ENCODE measurements around the gene CRYGN.

Gene CRYGN

DNA sequence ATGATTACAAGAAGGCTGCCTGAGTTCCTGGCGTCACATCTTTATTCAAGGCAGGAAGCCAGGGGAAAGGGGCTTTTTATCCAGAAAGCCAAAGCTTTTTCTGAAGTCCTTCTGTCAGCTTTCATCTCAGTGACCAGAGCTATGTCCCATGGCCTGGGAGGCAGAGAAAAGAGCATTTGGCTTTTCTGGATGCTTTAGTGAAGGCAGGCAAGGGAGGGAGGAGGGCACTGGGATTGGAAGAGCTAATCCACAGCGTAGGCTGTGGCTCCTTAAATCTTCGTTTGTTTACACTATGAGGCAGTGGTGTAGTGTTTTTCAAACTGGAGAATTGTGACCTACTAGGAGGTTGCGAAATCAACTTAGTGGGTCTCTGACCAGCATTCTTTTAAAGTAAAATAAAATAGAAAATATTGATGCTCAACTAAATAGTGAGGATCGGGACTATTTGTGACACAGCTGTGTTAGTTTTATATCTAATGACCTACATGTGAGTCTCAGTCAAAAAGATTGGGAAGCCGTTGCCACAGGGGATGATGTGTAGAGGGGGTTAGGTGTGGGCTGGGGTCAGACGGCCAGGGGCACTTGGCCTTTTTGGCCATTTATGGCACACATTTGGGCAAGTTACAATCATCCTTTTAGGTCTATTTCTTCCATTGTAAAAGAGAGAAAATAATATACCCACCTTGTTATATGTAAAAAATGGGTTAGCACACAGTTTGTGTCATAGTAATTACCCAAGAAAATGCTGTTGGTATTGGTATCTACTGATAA, 14.1 kb downstream of the CRYGN start:
- DNase-seq: peak; percentile 25

DNA sequence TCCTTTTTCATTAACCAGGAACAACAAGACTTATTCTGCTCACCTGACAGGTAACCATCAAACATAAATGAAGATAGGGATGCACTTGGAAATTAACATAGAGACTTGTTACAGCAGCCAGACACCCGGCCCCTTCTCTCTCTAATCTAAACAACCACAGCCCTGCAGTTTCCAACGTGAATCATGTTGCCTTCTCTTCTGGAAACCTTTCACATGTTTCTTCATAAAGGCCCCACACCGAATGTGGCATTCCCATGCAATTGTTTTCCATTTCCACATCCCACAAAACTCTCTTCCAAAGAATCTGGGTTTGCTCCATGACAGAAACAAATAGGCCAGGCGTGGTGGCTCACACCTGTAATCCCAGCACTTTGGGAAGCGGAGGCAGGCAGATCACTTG, 15.1 kb downstream of the CRYGN start:
- no peak for DNase-seq

DNA sequence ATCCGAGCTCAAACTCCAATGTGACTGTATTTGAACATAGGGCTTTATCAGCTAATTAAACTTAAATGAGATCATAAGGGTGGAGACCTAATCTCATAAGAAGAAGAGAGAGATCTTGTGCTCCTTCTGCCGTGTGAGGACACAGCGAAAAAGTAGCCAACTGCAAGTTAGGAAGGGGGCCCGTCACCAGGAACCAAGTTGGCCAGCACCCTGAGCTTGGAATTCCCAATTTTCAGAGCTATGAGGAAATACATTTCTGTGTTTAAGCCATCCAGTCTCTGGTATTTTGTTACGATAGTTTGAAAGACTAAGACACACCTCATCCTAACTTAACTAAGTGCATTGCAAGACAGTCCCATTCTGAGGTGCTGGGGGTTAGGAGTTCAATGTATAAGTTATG, 16.0 kb downstream of the CRYGN start:
- no peak for DNase-seq

DNA sequence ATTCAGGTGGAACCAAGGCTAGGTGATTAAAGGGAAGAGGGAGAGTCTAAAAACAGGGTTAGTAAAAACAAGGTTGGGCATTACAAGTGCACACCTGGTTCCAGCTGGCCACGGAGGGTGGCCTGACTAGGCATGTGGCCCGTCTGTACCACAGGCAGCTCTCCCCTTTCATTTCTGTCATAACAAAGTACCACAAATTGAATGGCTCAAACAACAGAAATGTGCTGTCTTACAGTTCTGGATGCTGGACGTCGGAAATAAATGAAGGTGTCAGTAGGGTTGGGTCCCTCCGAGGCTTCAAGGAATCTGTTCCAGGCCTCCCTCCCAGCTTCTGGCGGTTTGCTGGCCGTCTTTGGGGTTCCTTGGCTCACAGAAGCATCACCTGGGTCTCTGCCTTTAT, 16.7 kb downstream of the CRYGN start:
- no peak for DNase-seq

DNA sequence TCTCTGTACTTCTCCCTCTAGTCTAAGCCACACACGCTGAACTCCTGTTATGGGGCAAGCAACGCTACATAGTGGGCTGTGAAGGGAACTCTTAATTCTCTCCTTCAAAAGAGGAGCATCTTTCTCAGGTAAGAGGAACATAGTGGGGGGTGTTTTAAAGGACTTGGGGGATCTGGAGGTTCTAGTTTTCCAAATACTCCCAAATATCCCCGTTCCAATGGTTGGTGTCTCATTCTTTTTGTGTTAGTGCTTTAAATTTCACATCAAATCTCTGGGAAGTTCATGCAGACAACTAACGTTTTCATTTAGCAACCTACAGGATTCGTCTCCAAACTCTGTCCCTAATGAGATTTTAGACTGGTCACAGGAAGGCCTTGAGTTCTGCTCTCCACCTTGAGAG, 17.7 kb downstream of the CRYGN start:
- DNase-seq: no peak

DNA sequence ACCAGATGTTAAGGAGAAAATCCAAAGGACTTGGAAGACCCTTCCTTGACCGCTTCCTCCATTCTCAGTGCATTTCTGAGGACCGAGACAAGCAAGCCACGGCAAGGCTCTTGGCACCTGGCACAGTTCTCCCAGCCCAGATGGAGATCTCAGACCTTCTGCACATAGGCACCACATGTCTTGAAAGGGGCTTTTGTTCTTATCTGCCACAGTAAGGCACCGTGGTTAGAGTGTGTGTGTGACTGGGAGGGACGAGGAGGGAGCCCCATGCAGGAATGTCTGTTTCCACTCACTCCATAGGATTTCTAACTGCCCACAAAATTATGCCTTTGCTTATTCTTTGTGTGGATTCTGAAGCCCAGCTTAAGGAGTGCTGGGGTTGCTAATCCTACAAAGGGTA, 19.8 kb downstream of the CRYGN start:
- no peak for DNase-seq

DNA sequence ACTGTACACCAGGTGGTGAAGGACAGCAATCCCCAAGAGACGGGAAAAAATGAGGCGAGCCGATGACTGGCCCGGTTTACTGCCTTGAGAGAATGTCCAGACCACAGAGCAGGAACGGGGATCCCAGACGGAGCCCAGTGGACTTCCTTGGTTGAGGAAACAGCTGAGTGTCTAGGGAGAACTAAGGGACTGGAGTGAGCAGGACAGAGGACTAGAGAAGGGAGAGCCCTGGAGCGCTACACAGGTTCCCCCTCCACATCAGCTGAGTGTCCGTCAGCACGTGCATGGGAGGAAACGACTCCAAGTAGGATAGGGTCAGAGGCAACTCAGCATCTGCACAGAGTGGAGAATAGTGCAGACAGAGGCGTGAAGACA, 23.0 kb downstream of the CRYGN start:
- peak; percentile 2 for DNase-seq

DNA sequence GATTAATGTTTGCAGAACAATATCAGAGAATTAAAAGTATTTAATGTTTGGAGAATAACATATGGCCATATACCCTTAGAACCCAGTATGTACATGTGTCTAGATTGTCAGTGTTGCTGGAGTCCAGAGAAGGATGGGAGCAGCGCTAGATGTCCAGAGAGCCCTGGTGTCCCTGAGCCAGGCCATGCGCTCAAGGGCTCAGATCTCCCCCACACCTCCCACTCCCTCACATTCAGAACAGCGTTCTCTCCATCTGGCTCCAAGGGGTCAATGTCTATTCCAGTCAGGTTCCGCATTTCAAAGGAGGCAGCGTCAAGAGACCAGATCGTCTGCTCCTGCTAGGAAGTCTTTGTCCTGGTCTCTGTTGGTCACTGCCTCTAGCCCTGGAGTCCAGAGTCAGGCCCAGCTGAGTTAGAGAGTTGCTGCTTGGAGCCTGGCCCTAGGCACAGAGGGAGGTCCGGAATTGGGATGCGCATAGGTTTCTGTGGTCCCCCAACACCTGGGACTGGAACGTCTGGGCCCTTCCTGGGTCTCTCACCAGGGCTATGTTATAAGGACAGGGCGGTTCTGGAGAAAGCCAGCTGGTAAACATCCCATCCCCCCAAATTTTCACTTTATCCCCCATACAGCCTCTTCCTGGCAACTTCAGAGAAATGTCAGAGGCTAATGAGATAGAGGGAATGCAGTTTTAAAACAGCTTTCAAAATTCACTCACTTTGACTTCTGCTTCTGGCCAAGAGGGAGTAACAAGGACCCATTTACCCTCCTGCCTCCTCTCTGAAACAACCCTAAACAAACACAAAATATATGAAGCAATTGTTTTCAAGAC, 23.6 kb downstream of the CRYGN start:
- DNase-seq: peak; percentile 70

DNA sequence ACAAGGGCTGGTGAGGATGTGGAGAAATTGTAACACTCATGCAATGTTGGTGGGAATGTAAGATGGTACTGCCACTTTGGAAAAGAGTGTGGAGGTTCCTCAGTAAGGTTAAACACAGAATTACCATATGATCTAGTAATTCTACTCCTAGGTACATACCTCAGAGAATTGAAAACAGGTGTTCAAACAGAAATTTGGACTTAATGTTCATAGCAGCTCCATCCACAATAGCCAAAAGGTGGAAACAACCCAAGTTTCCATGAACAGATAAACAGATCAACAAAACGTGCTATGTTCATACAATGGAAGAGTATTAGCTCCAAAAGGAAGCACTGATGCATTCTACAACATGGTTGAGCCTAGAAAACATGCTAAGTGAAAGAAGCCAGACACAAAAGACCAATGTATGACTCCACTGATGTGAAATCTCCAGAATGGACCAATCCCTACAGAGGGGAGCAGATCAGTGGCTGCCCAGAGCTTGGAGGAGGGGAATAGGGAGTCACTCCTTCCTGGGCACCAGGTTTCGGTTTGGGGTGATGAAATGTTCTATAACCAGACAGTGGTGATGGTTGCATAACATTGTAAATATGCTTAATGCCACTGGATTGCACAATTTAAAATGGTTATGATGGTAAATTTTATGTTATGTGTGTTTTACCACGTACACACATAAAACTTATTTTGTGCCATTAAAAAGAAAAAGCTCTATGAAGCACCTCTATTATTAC, 24.4 kb downstream of the CRYGN start:
- DNase-seq: peak; percentile 100

DNA sequence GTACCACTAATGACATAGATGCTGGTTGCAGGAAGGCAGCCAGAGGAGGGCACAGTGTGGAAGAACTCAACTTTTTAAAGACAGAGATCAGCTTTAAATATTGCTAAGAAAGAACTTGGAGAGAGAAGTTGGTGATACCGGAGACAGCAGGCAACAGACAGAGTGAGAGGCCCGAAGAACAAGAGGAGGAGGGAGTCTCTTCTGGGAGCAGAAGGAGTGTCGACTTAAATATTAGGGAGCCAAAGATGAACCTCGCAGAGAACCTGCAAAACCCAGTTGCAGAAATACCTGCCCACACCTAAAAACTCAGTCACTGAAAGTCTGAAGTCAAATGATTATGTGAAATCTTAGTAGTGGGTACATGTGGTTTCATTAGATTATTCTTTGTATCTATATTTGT, 26.7 kb downstream of the CRYGN start:
- no peak for DNase-seq

DNA sequence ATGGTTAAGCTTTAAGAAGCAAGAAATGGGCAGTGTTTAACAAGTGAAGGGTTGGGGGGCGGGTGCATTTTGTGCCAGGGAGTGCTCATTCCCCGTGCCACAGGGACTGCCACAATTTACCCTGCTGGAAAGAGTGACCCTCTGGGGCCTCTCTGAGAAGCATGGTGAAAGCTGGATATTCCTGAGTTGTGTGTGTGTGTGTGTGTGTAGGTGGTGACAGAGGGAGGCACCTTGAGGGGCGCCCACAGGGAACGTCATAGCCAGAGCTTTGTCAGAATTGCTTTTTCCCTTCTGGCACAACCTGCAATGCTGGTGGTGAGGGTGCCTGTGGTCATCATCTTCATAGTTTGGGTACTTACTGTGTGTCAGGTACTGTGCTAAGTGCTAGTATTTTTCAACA, 27.6 kb downstream of the CRYGN start:
- DNase-seq: no peak

DNA sequence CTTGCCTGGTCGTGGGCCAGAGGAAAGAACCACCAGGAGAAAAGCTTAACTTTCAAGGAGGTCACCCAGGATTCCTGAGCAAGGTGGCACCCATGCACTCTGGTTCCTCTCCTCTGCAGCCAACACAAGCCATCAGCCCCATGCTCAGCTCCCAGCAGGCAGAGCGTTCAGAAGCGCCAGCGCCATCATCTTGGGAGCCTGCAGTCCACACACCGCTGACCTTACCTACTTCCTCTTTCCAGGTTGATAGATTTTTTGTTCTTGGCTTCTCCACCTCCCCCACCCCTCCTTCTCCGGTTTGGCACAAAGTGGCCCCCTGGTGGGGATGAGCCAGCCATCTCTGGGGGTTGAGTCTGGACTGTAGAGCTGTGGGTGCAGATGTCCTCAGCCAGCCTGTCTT, 28.4 kb downstream of the CRYGN start:
- peak; percentile 84 for DNase-seq

DNA sequence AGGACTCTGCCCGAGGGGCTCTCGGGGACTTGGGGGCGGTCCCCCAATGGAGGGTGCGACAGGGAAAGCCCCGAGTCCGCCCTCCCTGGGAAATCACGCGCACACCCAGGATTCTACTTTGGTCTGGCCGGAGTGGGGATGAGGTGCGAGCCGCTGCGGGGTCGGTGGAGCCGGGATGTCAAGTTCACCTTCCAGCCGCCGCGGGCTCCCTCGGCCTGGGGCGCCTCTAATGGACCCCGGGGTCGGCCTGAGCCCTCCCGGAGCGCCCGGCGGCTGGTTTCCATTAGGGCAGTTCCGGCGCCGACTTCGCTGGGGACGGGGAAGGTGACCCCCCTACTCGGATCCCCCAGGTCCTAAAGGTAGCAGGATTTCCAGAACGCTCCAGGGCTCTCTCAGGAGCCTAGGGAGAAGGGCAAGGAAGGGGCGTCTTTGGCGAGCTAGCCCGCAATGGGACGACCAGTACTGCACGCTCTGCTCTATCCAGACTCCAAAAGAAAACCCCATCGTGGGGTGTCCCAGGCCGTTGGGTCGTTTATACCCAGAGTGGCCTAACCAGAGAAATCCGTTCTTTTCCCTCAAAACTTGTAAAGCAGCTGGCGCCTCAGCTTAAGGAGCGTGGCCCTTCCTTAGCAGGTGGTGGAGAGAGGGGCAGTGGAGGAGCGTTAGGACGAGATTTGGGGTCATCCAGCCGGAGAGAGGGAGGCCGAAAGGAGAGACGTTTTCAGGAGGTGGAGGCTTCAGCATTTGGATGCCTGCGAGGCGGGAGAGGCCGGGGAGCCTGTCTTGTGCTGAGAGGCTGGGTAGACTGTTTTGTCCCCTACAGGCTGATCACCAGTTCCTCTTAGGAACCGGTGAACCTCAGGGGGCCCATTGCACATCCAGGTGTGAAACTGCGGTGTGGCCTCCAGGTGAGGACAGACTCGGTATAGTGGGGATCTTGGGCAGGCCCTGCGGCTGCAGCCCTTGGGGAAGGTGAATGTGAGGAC, 29.2 kb downstream of the CRYGN start:
- no peak for DNase-seq

DNA sequence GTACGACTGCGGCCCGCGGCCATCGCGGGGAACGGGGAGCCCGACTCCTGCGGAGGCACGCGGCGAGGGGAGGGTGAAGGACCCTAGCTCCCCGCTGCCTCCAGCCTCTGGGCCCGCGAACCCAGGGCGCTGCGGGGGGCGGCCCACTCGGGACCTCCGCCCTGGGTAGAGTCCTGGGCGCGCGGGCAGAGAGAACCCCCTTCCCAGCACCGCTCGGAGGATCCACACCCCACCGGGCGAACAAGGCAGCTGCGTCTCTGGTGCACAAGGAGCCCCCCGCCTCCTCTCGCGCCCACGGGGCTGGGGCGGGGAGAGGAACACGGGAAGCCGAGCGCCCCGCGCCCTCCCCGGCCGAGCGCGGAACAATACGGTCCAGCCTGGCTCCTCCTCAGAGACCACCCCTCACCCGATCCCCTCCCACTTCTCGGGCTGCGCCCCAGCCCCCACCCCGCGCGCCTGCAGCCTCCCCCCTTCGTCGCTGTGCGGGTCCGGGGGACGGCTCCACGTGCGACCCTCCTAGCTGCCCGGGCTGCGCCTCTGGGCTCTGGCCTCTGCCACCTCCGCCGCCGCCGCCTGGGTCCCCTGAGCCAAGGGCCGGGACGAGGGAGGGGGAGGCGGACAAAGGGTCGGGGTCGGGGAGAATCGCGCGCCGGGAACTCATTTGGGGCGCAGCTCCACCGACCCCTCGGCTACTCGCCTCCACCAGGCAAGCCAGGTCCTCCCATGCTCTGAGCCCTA, 30.1 kb downstream of the CRYGN start, which contains the start of gene WDR86:
Gene WDR86 (minus strand): TSS at position 372 of the 738 bp plus-strand sequence. CDS start 449 bp downstream, outside the sequence.
- DNase-seq: no peak

DNA sequence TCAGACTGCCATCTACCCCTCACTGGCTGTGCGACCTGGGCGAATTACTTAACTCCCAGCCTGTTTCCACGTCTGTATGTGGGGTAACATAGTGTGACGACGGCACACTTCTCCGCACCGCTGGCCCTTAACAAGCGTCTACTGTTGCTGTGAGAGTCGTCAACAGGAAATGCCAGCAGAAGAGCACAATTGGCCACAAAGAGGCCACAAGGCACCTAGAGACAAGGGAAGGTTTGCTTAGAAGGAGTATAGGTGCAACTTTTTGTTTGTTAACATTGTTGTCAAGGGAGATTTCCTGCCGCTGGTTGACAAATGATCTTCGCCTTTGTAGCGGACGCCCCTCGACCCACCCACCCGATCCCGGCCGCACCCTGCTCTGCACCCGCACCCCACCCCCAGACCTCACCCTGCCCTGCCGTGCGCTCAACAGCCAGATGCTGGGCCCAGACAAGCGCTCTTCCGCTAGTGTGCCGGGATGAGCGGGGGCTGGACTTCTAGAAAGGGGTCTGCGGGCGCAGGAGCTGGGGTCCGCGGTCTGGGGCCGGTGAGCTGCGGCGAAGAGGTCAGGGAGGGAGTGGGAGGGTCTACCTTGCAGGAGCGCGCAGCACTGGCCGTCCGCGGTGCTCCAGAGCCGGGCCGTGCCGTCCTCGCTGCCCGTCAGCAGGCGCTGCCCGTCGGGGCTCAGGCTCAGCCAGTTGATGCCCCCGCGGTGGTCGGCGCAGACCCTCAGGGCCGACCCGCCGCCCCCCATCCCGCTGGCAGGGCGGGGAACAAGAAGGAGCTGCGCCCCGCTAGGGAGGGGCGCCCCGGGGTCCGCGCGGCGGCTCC, 30.9 kb downstream of the CRYGN start:
- DNase-seq: peak; percentile 36

DNA sequence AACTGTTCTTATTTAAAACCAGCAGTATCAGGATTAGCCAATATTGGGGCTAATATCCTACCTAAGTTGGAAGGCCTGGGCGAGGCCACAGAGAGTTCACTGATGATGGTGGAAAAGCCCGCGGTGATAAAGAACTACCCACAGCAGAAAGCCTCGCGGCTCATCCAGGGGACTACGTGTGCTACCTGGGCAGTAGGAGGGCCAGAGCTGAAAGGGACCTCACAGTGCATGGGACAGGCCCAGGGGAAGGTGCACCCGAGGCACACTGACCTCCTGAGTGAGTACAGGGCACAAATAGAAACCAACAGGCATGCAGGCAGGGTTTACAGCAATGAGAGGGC, 31.5 kb downstream of the CRYGN start:
- DNase-seq: no peak

DNA sequence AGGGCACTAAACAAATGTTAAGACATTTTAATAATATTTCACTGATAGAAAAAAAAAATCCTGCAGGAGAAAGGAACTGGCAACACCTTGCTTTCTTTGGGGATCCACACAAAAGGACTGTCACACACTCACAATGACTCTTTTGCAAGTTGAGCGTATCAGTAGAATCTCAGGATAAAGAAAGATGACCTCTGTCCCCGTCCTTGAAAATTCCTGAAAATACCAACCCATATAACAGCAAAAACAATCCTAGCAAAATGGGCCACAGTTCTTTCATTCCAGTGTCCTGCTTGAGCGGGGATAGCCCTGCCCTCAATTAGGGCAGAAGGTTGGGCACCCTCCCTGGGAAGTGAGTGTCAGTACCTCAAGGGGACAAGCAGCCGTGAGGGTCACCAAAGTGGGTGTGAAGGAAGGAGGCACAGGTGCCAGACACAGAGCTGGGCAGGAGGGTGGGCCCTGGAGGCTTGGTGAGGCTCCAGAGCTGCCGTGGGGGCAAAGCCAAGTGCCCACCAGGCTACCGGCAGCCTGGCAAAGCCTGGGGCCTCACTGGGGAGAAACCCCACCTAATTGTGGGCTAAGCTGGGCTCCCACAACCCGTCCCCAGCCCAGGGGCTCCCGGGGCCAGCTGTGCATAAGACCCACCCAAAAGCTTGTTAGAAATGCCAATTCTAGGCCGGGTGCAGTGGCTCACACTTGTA, 32.9 kb downstream of the CRYGN start:
- DNase-seq: no peak

DNA sequence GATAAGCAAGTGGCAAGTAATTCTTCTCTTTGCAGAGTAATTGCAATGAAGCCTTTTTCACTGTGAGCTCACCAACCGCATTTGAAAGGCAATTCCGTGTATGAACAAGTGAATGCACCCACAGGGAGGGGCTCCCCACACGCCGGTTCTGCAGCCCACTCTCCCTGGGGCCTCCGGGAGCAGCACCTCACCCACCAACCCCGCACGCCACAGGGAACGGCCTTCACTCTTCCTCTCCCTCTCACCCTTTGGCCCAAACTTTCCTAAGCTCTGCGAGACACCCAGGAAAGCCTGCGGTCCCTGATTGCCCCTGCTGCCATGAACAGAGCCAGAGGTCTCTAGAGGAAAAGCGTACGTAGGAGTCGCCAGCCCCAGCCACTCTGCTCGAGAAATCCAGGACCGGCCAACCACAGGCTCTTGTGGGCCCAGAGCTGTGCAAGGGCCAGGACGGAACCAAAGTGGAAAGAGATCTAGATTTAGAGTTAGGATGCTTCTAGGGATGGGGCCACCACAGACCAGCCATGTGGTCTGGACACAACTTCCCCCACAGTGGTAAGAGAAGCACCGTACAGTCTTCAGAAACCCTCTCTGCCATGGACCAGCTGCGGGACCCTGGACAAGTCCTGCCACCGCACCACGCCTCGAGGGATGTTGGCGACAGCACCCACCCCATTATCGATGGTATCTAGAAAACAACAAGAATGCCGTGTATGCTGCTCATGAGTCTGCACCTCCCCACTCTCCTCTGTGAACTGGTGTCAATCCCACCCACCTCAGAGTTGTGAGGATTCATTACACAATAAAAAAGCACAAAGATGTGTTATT, 33.7 kb downstream of the CRYGN start:
- DNase-seq: no peak

DNA sequence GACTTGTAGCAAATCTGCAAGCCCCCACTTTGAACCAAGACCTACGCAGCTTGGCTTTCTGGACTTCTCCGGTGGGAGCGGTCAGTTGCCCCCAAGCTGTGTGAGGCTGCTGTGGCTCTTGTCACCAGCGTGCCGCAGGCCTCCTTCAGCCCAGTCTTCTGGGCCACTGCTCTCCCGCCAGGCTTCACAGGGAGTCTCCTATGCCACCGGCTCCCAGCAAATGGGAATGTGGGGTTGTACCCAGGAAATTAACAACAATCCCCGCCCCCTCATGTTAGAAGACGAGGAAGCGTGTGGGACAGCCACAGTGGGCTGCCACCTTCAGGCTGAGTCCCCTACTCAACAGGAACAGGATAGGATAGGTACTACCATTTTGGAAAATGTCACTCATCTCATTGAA, 34.4 kb downstream of the CRYGN start:
- DNase-seq: no peak
